ENCODE results near the gene ARRB1.

ARRB1 gene

DNA sequence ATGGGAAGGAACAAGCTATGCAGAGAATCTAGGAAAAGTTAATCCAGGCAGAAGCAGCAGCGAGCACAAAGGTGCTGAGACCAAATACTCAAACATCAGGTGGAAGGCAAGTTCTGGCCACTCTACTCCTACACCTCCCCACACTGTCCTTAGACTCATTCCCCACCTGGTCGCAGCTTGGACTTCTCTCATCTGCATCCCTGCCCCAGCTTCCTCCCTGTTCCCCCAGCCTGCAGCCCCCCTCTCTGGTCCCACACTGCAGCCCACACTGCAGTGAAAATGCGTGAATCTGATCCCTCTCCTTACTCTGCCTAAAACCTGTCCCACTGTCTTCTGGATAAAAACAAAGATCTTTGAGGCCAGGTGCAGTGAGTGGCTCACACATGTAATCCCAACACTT is 101.8 kb downstream of the ARRB1 start:
- no peak for DNase-seq (ENCODE audit: low spot score)

DNA sequence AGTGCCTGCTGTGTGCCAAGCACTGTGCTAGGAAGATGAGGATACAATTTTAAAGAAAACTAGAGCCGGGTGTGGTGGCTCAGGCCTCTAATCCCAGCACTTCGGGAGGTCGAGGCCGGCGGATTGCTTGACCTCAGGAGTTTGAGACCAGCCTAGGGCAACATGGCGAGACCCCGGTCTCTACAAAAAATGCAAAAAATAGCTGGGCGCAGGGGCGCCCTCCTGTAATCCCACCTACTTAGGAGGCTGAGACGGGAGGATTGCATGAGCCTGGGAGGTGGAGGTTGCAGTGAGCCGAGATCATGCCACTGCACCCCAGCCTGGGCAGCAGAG is 102.6 kb downstream of the ARRB1 start:
- DNase-seq (ENCODE audit: low spot score), result no peak

DNA sequence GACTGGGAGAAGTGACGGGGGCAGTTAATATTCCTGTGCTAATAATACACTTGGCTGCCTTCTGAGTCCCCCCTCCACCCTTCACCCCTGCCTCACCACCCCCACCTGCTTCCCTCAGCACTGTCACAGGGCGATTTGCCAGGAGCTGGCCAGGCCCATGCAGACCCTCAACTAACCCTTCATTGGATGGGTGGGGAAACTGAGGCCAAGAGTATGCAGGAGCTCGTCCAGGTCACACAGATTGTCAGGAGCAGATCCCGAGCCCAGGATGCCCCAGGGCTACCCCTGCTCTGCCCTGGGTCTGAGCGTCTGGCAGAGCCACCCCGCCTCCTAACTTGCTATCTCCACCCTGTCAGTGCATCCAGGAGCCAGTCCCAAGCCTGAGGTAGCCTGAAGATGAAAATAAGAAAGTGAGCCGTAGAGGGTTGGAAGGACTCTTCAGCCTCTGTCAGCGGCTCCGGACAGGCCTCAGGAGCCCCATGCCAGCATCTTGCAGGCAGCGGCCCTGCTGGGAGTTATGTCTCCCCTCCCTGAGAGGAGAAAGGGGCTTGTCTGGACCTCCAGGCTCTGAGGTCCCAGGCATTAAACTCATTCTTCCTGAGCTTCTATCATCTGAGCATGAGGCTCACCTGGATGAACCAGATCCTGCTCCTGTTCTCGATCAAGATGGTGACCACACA is 104.7 kb downstream of the ARRB1 start:
- DNase-seq (ENCODE audit: low spot score), result no peak

DNA sequence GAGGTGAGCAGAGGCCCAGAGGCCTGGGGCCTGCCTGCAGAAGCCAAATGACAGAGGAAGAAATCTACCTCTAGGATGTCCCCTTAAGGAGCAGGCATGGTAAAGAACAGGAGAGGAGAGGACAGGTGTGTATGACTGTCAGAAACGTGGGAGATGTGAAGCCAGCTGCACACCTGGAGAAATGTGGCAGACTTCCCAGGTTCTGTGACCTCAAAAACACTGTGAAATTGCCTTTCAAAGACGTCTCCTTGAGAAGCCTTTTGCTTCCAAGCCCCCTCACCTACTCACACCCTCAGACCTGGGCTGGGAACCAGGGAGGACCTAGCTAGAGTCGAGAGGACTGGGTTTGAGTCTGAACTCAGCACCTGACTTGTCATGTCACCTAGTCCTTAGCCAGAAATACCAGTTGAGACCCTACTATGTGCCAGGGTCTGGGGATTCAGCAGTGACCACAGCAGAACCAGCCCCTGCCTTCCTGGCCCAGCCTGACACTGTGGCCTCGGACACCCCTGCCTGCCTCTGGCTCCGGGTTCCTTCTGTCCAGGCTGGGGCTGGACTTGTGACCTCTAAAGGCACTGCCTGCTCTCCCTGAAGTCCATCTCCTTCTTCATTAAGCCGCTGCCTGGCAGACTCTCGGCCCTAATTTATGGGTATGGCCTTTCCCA is 105.3 kb downstream of the ARRB1 start:
- DNase-seq (ENCODE audit: low spot score), result no peak

DNA sequence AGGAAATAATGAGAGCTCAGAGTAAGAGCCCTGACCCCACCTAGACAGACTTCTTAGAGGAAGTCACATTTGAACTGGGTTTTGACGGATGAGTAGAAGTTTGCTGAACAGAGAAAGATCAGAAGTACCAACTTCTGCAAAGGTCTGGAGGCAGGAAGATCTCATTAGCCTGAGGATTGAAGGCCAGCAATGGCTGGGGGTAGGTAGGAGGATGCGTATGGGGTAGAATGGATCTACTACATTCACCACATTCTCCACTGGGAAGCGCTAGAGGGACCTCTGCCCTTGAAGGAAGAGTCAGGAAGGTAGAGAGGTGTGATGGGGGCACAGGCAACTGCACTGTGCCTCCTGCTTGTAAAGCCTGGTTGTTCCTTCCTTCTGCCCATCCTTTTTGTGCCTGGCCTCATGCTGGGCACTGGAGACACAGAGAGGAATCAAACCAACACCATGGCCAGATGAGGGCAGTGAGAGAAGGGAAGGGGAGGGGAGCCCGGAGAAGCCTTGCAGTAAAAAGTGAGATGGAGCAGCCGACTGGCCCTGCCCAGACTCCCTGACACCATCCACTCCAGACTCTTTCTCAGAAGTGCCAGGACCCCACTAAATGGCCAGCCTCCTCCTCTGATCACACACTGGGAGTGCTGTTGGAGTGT is 106.0 kb downstream of the ARRB1 start:
- no peak for DNase-seq (ENCODE audit: low spot score)

DNA sequence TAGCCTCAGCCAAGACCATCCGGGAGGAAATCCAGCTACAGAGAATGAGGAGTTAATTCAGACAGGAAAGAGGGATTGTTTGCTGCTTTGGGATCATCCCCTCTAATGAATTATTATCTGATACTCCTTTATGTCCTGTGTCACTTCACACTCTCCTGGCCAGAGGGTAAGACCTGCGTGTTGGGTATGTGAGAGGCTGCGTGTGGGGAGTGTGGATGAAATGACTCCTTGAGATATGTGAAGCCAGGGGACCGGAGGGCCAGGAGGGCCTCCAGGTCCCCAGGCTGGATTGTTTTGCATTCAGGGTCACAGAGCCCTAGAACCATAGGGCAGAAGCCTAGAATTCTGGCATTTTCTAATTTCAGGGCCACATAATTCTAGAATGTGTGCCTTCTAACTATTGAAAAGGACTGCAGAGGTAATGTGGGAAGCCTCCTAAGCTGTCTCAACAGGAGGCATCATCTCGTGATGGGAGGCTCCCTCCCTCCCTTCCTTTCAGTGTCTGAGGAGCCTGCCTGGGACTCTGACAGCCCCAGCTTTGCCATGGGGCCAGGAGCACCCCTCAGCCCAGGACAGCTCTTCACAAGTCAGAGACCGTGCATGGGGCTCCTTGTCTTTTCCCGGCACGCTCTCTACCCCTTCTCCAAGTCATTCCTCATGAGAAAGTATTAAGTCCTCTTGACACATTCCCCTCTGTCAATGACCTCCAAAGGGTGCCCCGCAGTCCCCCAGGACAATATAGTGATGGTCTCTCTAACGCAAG is 107.2 kb downstream of the ARRB1 start:
- DNase-seq (ENCODE audit: low spot score), result no peak

DNA sequence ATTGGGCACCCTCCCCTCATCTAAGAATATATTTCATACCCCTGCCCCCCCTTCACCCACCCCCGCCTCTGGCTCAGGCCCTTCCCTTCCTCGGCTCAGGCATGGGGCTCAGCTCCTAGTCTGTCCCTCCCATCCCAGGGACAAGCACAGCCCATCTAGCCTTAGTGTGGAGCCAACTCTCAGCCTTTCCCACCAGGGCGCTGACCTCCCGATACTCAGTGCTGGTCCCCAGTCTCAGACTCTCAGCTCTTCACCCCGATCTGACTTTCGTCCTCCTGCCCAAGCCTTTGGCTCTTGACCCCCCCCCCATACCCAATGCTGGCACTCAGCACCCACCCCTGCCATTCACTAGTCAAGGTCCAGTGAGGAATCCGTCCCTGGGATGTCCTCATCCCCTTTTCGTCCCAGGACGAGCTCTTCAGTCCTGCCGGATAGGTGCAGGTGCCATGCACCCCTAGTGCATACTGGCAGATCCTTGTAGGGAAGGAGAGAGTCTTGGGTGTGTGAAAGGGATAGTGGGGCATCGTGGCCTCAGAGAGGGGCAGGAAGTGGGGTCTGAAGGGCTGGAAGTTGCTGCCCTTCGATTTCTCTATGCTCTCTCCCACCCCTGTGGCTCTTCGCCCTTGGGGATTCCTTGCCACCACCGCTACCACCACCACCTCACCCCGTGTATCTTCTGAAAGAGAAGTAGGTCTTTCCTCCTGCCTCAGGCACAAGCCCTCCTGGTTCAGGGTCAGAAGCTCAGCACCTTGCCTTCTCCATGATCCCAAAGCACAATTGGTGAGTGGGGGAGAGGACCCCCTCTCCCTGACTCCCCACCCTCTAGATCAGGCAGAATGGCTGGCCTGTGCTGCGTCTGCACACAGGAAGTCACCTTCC is 108.5 kb downstream of the ARRB1 start:
- no peak for DNase-seq (ENCODE audit: low spot score)

DNA sequence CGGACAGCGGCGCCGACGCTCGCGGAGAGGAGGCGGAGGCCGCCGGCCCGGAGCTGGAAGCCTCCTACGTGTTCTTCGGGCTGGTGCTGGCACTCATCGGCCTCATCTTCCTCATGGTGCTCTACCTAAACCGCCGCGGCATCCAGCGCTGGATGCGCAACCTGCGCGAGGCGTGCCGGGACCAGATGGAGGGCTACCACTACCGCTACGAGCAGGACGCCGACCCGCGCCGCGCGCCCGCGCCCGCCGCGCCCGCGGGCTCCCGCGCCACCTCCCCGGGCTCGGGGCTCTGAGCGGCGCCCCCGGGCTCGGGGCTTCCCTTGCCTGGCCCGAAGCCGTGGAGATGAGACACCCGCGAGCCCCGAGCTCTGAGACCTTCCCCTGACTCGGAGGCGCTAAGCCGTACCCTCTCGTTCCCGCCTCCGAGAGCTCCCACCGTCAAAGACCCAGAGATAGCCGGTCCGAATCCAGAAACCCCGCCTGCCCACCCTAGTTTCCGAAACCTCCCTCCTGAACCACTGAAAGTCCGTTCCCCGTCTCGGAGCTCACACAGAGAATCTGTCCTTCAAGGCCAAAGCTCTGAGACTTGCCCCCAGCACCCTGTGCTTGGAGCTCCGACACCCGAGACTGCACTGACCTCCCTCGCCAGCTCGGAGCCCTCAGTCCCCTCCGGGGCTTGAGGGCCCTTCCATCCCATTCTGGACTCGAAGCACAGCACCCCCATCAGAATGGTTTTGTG is 109.4 kb downstream of the ARRB1 start:
- no peak for DNase-seq (ENCODE audit: low spot score)

DNA sequence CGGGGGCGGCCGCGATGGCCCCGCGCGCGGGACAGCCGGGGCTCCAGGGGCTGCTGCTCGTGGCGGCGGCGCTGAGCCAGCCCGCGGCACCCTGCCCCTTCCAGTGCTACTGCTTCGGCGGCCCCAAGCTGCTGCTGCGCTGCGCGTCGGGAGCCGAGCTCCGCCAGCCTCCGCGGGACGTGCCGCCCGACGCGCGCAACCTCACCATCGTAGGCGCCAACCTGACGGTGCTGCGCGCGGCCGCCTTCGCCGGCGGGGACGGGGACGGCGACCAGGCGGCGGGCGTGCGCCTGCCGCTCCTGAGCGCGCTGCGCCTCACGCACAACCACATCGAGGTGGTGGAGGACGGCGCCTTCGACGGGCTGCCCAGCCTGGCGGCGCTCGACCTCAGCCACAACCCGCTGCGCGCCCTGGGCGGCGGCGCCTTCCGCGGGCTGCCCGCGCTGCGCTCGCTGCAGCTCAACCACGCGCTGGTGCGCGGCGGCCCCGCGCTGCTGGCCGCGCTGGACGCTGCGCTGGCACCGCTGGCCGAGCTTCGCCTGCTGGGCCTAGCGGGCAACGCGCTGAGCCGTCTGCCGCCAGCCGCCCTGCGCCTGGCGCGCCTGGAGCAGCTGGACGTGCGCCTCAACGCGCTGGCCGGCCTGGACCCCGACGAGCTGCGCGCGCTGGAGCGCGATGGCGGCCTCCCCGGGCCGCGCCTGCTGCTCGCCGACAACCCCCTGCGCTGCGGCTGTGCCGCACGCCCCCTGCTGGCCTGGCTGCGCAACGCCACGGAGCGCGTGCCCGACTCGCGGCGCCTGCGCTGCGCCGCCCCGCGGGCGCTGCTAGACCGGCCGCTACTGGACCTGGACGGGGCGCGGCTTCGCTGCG is 110.2 kb downstream of the ARRB1 start:
- peak; percentile 96 for DNase-seq (ENCODE audit: low spot score)

DNA sequence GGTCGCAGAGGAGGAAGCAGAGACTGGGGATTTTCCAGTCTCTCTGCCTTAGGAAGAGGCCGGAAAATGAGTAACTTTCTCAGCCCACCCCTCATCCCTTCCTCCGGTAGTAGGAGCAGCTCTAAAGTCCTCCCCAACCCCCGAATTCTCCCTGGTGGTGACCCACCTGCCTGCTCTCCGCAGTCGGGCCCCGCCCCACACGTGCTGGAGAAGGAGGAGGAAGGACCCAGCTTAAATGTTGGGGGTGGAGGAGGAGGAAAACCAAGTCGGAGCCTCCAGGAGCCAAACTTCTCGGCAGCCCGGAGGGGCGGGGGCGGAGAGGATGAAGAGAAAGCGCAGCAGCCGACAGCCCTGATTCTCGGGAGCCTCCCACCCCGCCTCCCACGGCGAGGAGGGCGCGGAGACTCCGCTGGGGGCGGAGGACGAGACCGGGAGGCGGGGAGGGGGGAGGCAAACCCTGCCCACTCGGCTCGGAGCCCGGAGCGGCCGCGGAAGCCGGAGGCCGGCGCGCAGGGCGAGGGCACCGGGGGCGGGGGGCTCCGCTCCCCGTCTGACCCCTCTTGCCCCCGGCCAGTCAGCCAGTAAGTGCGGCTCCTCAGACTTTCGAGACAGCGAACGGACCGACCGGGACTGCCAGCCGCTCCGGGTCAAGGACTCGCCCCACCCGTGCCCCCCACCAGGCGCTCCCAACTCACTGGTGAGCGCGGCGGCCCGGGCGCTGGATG is 111.0 kb downstream of the ARRB1 start, which contains the start of gene TPBGL:
Gene TPBGL, plus strand, starts transcription at position 464 of the 725 bp plus-strand sequence. CDS start 276 bp downstream, outside the sequence.
- DNase-seq (ENCODE audit: low spot score), result no peak

DNA sequence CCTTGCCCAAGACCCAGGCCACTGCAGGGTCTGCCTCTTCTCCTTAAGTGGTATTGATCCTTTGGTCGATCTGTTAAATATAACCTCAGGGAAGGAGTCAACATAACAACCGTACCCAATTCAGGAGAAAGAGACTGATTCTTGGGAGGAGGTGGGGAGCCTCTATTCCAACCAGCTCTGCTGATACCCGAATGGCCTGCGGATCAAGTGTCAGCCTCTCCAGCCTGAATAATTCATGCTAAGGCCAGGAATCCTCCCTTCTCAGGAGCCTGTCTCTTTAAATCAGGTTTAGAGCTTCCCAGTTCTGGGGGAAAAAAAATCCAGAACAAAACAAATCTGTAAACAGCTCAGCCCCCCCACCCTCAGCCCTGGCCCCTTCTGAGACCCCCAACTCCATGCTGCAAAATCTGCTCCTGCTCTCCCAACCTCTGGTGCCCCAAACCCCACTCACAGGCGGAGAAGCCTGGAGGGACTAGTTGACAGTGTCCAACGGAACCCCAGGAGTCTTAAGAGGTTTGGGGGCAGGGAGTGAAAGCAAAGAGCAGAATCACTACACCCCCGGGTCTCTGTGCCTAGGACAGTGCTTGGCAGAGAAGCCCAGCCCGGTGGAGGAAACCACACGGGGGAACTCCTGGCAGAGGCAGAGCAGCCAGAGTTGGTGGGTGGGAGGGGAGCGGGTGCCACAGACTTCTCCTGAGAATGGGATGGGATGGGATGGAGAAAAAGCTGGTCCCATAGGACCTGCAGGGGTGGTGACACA is 111.8 kb downstream of the ARRB1 start:
- no peak for DNase-seq (ENCODE audit: low spot score)

DNA sequence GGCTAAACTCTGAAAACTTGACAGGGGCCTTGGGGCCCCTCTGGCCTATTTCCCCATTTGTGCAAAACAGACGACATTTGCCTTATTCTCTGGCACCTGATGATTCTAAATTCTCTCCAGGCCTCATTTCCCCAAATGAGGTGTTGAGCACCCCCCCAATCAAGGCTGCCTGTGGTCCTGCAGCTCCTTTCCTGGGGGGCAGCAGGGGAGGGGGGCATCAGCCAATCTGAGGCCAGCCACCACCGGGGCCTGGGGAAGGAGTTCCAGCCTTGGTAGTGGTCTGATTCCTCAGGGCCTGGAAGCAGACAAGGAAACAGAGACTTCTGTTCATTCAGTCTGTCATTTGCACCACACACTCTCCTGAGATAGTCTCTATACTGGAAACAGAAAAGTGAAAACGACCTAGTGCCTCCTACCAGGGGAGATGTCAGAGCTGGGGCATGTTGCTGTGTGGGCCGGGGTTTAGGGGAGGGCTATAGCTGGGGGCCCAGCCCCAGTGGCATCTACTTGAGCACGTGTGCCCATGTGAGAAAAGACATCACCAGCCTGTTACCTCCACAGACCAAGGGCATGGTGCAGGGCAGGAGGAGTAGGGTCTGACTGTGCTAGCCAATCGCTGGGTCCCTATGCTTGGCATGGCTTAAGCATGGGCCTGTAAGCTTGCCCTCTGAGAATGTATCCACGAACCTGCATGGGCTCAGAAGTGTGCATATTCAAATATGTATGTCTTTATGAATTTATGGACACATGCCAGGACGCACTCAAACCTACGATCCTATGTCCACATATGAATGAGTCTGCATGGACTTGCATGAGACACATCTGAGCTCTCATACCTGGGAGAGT is 112.6 kb downstream of the ARRB1 start:
- no peak for DNase-seq (ENCODE audit: low spot score)

DNA sequence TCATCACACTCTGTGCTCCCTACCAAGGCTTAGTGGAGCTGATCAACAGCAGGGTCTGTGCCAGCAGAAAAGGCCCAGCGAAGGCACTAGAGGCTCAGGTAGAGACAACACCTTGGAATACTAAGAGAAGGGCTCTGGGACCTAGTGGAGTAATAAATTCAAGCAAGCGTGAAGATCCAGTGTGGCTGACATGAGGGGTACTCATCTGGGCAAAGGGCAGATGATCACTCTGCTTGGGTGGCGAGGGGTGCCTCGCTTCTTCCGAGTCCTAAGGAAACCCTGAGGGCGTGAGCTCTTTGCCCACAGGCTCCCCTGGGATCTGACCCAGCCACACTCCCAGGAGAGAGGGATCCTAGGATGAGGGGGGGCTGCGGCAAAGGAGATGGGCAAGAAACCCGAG is 114.4 kb downstream of the ARRB1 start:
- no peak for DNase-seq (ENCODE audit: low spot score)

DNA sequence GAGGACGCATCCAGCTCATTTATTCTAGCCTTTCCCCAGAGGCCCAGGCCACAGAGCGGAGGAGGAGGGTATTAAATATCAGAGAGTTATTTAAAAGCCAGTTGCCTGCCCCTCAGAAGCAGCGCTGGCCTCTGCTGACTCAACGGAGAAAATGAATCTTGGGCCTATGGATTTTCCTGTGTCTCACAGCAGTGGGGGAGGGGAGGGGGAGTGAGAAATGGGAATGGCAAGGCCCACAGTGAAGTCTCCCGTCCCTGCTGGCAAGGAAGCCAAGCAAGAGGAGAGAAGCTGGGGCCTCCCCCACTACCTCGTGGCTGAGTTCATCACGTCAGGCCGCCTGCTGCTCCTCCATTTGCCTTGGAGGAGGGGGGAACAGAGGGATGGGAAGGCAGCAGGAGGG is 115.4 kb downstream of the ARRB1 start:
- DNase-seq (ENCODE audit: low spot score), result no peak

DNA sequence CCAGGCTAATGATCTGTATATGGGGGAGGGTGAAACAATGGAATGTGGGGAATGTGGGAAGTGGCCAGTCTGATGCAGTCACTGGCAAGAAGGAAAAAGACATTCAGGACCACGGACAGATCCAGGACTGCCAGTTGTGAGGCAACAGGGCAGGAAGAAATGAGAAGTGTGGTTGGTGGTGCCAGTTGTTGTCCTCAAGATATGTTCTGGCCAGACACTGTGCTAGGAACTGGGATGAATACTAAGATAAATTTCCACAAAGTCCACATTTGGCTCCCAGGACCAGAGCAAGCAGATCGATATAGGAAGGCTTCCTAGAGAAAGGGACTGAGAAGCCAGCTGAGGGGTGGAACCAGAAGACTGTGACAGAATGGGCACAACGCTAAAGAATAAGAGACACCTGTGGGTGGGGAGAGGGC is 117.7 kb downstream of the ARRB1 start:
- DNase-seq (ENCODE audit: low spot score), result peak; percentile 55

DNA sequence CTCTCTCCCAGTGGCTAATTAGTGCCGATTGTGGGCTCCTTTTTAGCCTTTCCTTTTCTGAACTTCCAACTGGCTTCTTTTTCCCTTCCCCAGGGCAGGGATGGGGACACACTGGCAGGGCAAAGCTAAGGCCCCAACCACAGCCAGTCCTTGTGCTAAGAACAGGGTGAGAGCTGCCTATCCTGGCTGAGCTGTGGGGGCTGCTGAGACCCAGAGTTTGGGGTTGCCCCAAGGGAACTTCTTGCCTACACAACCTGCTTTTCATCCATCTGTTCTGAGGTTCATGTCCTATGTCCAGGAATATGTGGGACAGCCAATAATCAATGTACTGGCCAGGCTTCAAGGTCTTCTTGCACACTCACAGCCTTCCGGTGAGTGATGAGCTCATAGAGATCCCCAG is 120.8 kb downstream of the ARRB1 start:
- no peak for DNase-seq (ENCODE audit: low spot score)

DNA sequence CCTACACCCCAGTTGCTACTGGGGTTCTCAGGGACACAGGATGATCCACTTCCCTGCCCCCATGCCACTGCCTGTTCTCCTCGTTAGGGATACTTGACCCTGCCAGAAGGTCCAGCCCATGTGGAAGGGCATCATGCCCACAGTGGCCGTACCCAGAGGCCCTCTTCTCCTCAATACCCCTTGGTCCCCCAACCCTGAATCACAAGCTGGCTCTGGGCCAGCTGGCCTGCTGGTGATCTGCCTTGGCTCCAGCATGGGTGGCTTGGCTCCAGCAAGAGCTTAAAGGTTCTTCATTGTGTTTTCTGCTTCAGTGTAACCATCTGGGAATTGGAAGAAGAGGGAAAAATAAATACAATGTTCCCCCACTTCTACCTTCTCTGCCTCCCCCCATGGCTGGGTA is 122.0 kb downstream of the ARRB1 start:
- DNase-seq (ENCODE audit: low spot score), result no peak

DNA sequence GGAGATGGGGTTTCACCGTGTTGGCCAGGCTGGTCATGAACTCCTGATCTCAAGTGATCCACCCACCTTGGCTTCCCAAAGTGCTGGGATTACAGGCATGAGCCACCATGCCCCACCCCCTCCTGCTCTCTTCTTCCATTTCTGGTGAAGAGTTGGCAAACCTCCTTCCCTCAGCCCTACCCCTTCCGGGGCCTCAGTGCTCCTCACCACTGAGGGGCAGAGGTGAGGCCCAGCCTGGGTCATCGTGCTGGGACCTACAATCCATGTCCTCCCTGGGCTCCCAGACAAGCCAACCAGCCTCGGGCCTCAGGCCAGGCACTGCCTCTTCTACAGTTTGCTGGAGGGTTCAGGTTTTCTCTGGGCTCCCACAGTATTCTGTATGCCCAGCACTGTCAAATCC is 125.7 kb downstream of the ARRB1 start:
- no peak for DNase-seq (ENCODE audit: low spot score)

Measured in AG08395 (cell line).